SK-N-SH treated with all-trans-retinoic acid at 6 μM for 48 hours (cell line): Measurements from ENCODE around the gene MSH6.

Experiments used
- ARNTL ChIP-seq: fragments of 450-650 bp; formaldehyde crosslinking; IDR thresholded peaks from 2 replicates; pipeline ENCODE4 v1.5.0; 2020; ENCODE audit warnings: low read depth, mild to moderate bottlenecking, moderate library complexity, borderline replicate concordance
- CREB5 ChIP-seq: fragments of 250-450 bp; sonication (Bioruptor Pico); IDR thresholded peaks from 2 replicates; pipeline ENCODE4 v1.5.1; 2020; ENCODE audit warnings: low read depth, mild to moderate bottlenecking, moderate library complexity
- CSDC2 ChIP-seq: fragments of 250-450 bp; sonication (Bioruptor Pico); IDR thresholded peaks from 2 replicates; pipeline ENCODE4 v1.5.0; 2020; ENCODE audit warnings: mild to moderate bottlenecking, moderate library complexity
- OSR1 ChIP-seq: fragments of 250-450 bp; sonication (Bioruptor Pico); IDR thresholded peaks from 2 replicates; pipeline ENCODE4 v1.8.0; 2022; ENCODE audit warnings: moderate library complexity, mild to moderate bottlenecking, inconsistent platforms
- PATZ1 ChIP-seq: fragments of 250-450 bp; sonication (Bioruptor Pico); IDR thresholded peaks from 2 replicates; pipeline ENCODE4 v1.8.0; 2020; ENCODE audit warnings: mild to moderate bottlenecking, moderate library complexity, borderline replicate concordance
- POU6F1 ChIP-seq: fragments of 250-450 bp; sonication (Bioruptor Pico); IDR thresholded peaks from 2 replicates; pipeline ENCODE4 v1.8.0; 2021; ENCODE audit warnings: low read depth, mild to moderate bottlenecking, moderate library complexity, borderline replicate concordance
- RARB ChIP-seq: fragments of 250-450 bp; sonication (Bioruptor Pico); IDR thresholded peaks from 2 replicates; pipeline ENCODE4 v1.8.0; 2021; ENCODE audit warnings: mild to moderate bottlenecking, moderate library complexity
- TCF4 ChIP-seq: fragments of 250-450 bp; sonication (Bioruptor Pico); IDR thresholded peaks from 2 replicates; pipeline ENCODE4 v1.8.0; 2021; ENCODE audit warnings: mild to moderate bottlenecking, moderate library complexity, borderline replicate concordance
- ZFP3 ChIP-seq: fragments of 250-450 bp; sonication (Bioruptor Pico); IDR thresholded peaks from 2 replicates; pipeline ENCODE4 v1.5.0; 2020; ENCODE audit warnings: mild to moderate bottlenecking, moderate library complexity
- ZFP30 ChIP-seq: fragments of 450-650 bp; formaldehyde crosslinking; IDR thresholded peaks from 2 replicates; pipeline ENCODE4 v1.5.0; 2022; ENCODE audit warnings: mild to moderate bottlenecking, moderate library complexity
- ZNF8 ChIP-seq: fragments of 450-650 bp; formaldehyde crosslinking; IDR thresholded peaks from 2 replicates; pipeline ENCODE4 v1.5.0; 2020; ENCODE audit warnings: mild to moderate bottlenecking, moderate library complexity

GRCh38 chr2:47838249-47838648 lies 55.3 kb downstream of the MSH6 start:
- no peak for TF ChIP-seq ARNTL (CRISPR knock-in tag)
- TF ChIP-seq TCF4 (CRISPR knock-in tag) = no peak
- TF ChIP-seq PATZ1 (CRISPR knock-in tag) = no peak
- no peak for TF ChIP-seq RARB (CRISPR knock-in tag)
- no peak for TF ChIP-seq ZFP30 (CRISPR knock-in tag)
- no peak for TF ChIP-seq OSR1
- no peak for TF ChIP-seq CSDC2
- TF ChIP-seq CREB5 (CRISPR knock-in tag) = no peak
- no peak for TF ChIP-seq ZNF8 (CRISPR knock-in tag)
- TF ChIP-seq ZFP3 = no peak
- TF ChIP-seq POU6F1 (CRISPR knock-in tag) = no peak
